ENCODE data around the gene SCUBE2. TPM values are rescaled to one million over a fixed set of nuclear protein-coding genes. Genes with fewer than 3 reads are reported as not detected.

The SCUBE2 gene
- total and polyA plus RNA-seq, 2 of the 4 experiments (the other 2 are of a cell fraction), result 0.43 to 0.72 TPM

- H3K27me3 ChIP-seq (ENCODE audit: control insufficient read depth, insufficient read depth, low read length), result no peaks in the 10 kb centered on the region
- intact Hi-C loops (cut with micrococcal nuclease), result no loop called here
- peaks cover 3% of the 10 kb centered on the region; the same call in 1 of the 2 replicates for H3K9me3 ChIP-seq (ENCODE audit: control insufficient read depth, insufficient read depth, low read length)
- no peak for ATAC-seq (ENCODE audit: low read depth)
- no CpG with 5 or more reads among the region's 2 CpGs for WGBS, 2 experiments (ENCODE audit: extremely low coverage in 2 of 2, insufficient read length in 1 of 2)
- H3K4ac ChIP-seq (ENCODE audit: low read depth, low read length), result no peak overlapping the region
- H4K8ac ChIP-seq (ENCODE audit: low read depth in 2 of 2, low read length in 2 of 2), result no peak overlapping the region
- no peak overlapping the region for H2AK5ac ChIP-seq (ENCODE audit: low read depth, low read length)
- no peak overlapping the region for H4K5ac ChIP-seq (ENCODE audit: low read depth, low read length)
- H3K9me1 ChIP-seq (ENCODE audit: insufficient read depth, low read length), result peaks cover 4% of the 10 kb centered on the region; the same call in 1 of the 2 replicates
- no peak overlapping the region for H2BK20ac ChIP-seq (ENCODE audit: low read depth, low read length)
- no peak overlapping the region for H3K27ac ChIP-seq (ENCODE audit: insufficient read depth, low read length)
- DNase-seq, result no peak
- no peak overlapping the region for H3K56ac ChIP-seq (ENCODE audit: extremely low read depth, insufficient read depth, low read length)
- no peaks in the 10 kb centered on the region for H4K20me1 ChIP-seq (ENCODE audit: insufficient read depth, low read length)
- no peak overlapping the region for H2AFZ ChIP-seq (replicated peaks; ENCODE audit: low read length, poor library complexity)
- H3K4me1 ChIP-seq (ENCODE audit: control insufficient read depth, insufficient read depth, low read length), result no peaks in the 10 kb centered on the region
- no peak overlapping the region for H3K4me3 ChIP-seq (ENCODE audit: insufficient read depth, low read depth, low read length)
- H3K4me2 ChIP-seq (ENCODE audit: low read depth, low read length), result no peak overlapping the region
- BruUV-seq (replicated peaks), result no TSS peak
- no peak overlapping the region for H3K18ac ChIP-seq (ENCODE audit: low read depth, low read length)
- H3K79me1 ChIP-seq (ENCODE audit: low read depth in 1 of 2, low read length in 2 of 2), result no peaks in the 10 kb centered on the region
- no peak overlapping the region for H2BK5ac ChIP-seq (ENCODE audit: low read depth, low read length, poor library complexity, severe bottlenecking)
- in situ Hi-C loops (cut with MboI; ENCODE audit: low sequenced_read_pairs), result loop anchor here (25.0 kb wide), 1 partner anchor 886 kb away; no protein-coding TSS in a partner anchor
- CTCF ChIA-PET, result no interaction called here
- POLR2A ChIA-PET (ENCODE audit: unreplicated experiment), result no interaction called here
- TF ChIP-seq NFE2L2 (IDR thresholded peaks at IDR 0.05; ENCODE audit: low read depth, low read length) (no peak), MXI1 (IDR thresholded peaks at IDR 0.05; ENCODE audit: borderline replicate concordance, low read depth, low read length) (no peak), CTCF (conservative IDR thresholded peaks at IDR 0.05; ENCODE audit: low read depth, low read length) (no peak), BHLHE40 (IDR thresholded peaks at IDR 0.05; ENCODE audit: low read depth, low read length) (no peak), SMC3 (IDR thresholded peaks at IDR 0.05; ENCODE audit: low read depth, low read length) (no peak), ELK1 (IDR thresholded peaks at IDR 0.05; ENCODE audit: borderline replicate concordance, low read depth, low read length) (no peak), POLR2A (IDR thresholded peaks at IDR 0.05; ENCODE audit: low read depth, low read length) (no peak), MAZ (IDR thresholded peaks at IDR 0.05; ENCODE audit: borderline replicate concordance, low read depth, low read length) (no peak)
- no peak overlapping the region for H2AK9ac ChIP-seq (replicated peaks; ENCODE audit: low read depth, low read length, poor library complexity)
- no peak overlapping the region for H3K23ac ChIP-seq (ENCODE audit: low read depth, low read length)
- peaks cover 2% of the 10 kb centered on the region; the same call in 1 of the 2 replicates for H3K36me3 ChIP-seq (ENCODE audit: control insufficient read depth, insufficient read depth, low read length)
- dilution Hi-C loops (cut with HindIII; ENCODE audit: low sequenced_read_pairs, unreplicated experiment), result no loop called here
- H3K14ac ChIP-seq (replicated peaks; ENCODE audit: low read depth, low read length), result no peak overlapping the region
- no peak overlapping the region for H2BK120ac ChIP-seq (ENCODE audit: low read depth, low read length)
- no peak overlapping the region for H2BK15ac ChIP-seq (ENCODE audit: low read depth, low read length)
- H4K91ac ChIP-seq (ENCODE audit: insufficient read depth, low read depth, low read length), result no peak overlapping the region
- H3K9ac ChIP-seq (ENCODE audit: low read depth, low read length), result no peak overlapping the region
Measured at GRCh38 chr11:9123595-9124304, 32.4 kb upstream of the SCUBE2 start.

Measured in IMR-90 (cell line).